SJCRH30 (cell line): ENCODE measurements around the gene OLFML2A. TPM values are rescaled to one million over a fixed set of nuclear protein-coding genes. Genes with fewer than 3 reads are reported as not detected.
A peak's percentile ranks its signal among the peaks of the same experiment; 100 is the strongest.
"Not testable (repeated sequence)": the region's sequence is repeated elsewhere in the genome, so short reads cannot be mapped to it uniquely, and the experiment has no call there.

Experiments
- DNase-seq, 2 experiments: peaks; one replicate each; pipeline ENCODE4 v3.0.0-alpha.2; 2015 to 2020
- H3K27ac ChIP-seq: fragments of 250-450 bp; sonication (Bioruptor Pico); 2 replicates; pipeline ENCODE4 v1.5.1; 2020; ENCODE audit warnings: mild to moderate bottlenecking, moderate library complexity
- H3K27me3 ChIP-seq: fragments of 250-450 bp; sonication (Bioruptor Pico); 2 replicates; pipeline ENCODE4 v1.5.1; 2020; ENCODE audit warnings: mild to moderate bottlenecking, moderate library complexity
- H3K36me3 ChIP-seq: fragments of 250-450 bp; sonication (Bioruptor Pico); 2 replicates; pipeline ENCODE4 v1.5.1; 2020; ENCODE audit warnings: mild to moderate bottlenecking, moderate library complexity
- H3K4me1 ChIP-seq: fragments of 250-450 bp; sonication (Bioruptor Pico); 2 replicates; pipeline ENCODE4 v1.5.1; 2020; ENCODE audit warnings: mild to moderate bottlenecking, moderate library complexity
- H3K4me3 ChIP-seq: fragments of 250-450 bp; sonication (Bioruptor Pico); 2 replicates; pipeline ENCODE4 v1.5.1; 2020; ENCODE audit warnings: mild to moderate bottlenecking, moderate library complexity
- H3K9me3 ChIP-seq: fragments of 250-450 bp; sonication (Bioruptor Pico); replicated peaks from 2 replicates; pipeline ENCODE4 v1.5.1; 2020; ENCODE audit warnings: mild to moderate bottlenecking, moderate library complexity
- total RNA-seq: library from RNA; depleted of rRNA; stranded (reverse); fragments of >200 nt; shearing (Covaris generic); gene quantifications from 2 replicates; pipeline ENCODE4 v1.2.3, GENCODE V29; 2014

The OLFML2A gene
- total RNA-seq, 1 experiment from 2014 or later: 13.4 TPM

DNA sequence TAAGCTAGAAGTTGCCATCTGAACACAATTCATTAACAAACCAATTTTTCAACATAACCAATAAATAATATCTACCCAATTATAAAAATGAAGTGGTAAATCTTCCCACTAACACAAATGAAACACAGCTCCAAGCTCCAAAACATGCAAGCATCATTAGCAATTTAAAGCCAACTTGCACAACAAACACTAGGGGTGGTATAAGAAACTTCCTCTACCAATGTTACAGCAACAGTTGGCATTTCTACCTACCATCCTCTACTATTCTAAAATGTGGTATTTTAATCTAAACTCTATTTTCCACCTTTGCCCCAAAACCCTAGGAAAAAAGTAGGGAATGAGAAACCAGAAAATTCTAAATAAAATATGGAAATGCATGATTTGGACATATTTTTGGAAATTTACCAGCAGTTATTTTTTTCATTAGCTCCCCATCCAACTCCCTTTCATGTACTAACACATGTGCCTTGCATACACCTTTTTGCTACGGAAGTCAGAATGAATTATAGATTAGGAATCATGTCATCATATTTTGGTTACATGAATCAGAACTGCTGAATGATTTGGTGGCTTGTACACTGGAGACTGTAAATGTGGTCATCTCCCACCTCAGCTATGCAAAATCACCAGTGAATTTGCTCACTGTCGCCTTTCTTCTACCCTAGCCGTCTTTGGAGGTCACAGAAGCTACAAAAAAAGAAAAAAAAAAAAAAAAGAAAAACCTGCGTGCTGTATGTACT, 9.9 kb upstream of the OLFML2A start:
- Histone ChIP-seq H3K27me3 (no peaks in the 10 kb centered on the region), H3K4me1 (peaks cover 12% of the 10 kb centered on the region), H3K36me3 (no peaks in the 10 kb centered on the region), H3K9me3 (no peaks in the 10 kb centered on the region), H3K4me3 (no peak overlapping the region), H3K27ac (no peak overlapping the region)
- DNase-seq: no peak

DNA sequence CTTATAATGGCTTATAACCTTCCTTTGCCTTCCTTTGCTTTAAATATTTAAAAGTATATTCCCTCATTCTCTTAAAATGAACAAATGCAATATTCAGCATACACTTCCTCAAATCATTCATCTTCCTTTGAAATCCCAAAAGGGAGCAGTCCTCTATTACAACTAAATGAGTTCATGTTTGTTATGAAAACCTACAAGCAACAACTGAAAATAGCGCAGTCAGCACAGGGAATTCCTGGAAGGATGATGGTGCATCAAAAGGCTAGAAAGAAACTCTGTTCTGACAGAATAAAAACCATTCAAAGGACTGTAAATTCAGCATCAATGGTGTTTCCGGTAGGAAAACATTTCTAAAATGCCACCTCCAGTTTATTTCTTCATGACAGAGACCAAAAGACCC, 9.1 kb upstream of the OLFML2A start:
- no peaks in the 10 kb centered on the region for H3K9me3 ChIP-seq
- H3K4me3 ChIP-seq: no peak overlapping the region
- peaks cover 12% of the 10 kb centered on the region for H3K4me1 ChIP-seq
- H3K27ac ChIP-seq: no peak overlapping the region
- no peak for DNase-seq
- no peaks in the 10 kb centered on the region for H3K27me3 ChIP-seq
- H3K36me3 ChIP-seq: no peaks in the 10 kb centered on the region

DNA sequence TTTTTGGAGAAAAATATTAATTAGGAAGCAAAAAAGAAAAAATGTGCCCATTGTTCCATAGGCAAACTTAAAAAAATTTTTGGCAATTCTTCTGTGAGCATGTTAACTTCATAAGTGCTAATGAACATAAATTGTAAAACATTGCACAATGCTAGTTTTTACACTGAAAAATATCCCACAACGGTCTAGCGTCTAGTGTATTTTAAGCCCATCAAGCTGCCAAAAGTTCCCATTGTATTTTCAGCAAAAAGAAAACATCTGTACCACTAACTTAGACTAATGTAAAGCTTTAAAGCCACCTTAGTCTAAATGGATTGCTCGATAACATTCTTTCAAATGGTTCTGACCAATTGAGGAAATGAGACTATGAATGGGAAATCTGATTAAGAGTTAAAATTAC, 8.6 kb upstream of the OLFML2A start:
- Histone ChIP-seq H3K27ac (no peak overlapping the region), H3K9me3 (no peaks in the 10 kb centered on the region), H3K4me1 (peaks cover 12% of the 10 kb centered on the region), H3K4me3 (no peak overlapping the region), H3K27me3 (no peaks in the 10 kb centered on the region), H3K36me3 (no peaks in the 10 kb centered on the region)
- no peak for DNase-seq

DNA sequence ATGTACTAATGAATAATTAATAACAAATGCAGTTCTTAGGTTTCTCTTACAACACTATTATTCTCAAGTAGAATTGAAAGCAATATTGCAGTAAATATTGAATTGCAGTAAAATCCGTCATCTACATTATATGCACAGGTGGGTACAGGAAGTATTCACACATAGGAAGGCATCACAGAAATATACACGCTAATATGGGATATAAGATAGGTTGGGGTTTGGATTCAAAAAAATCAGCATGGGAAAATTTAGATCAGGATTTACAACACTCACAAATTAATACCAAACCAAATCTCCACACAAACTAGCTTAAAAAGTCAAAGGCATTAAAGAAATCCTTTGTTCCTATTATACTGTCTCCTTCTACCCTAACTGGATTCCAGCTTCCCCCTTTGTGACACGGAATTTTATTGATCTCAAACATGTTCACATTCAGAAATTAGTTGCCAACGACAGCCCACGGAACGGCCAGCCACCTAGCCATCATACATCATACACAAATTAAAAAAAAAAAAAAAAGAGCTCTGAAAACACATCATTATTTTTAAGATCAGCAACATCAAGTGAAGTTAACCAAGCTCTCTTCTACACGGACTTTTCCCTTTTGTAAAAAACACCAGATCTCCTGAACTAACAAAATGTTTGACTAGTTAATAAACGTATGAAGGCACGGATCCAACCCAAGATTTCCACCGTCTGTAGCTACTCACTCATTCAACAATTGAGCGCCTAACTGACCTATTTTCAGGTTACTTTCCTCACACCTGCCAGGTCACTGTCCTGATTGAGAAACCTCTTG, 8.0 kb upstream of the OLFML2A start:
- no peak for DNase-seq

DNA sequence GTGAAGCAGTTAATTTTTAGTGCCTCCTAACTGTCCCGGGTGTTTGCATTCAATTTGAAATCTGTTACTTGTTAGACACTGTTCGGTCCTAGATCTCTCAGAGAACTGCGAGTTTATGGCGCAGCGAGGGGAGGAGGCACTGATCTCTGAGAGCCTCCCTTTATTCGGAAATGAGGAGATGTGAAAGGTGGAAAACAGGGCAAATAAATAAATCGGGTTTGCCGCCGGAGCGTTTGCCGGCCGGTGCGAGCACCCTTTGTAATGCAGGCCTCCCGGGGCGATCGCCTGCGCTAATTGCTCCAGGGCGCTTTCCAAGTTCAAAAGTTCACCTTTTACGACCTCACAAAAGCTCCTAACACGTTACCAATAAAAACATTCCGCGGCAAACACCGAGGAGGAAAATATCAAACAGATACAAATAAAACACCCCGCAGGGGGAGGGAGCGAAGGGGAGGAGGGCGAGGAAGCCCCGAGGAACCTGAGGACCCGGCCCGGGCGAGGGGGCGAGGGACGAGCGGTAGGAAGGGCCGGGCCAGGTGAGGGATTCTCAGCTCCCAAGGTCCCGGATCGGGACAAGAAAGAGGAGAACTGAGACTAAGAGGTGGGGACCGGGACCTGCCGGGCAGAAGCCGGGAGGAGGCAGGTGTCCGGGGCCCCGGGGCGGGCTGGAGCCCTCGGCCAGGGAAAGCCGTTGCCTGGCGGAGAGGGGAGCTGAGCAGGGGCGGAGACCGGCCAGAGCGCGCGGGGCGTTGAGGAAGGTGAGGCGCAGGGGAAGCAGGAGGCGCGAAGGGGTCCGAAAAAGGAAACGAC, 7.2 kb upstream of the OLFML2A start:
- H3K27ac ChIP-seq: no peak overlapping the region
- H3K9me3 ChIP-seq: no peaks in the 10 kb centered on the region
- H3K4me3 ChIP-seq: peak overlapping the region; percentile 82
- H3K4me1 ChIP-seq: peaks cover 13% of the 10 kb centered on the region
- no peaks in the 10 kb centered on the region for H3K36me3 ChIP-seq
- no peaks in the 10 kb centered on the region for H3K27me3 ChIP-seq
- peak; percentile 42 to 44 for DNase-seq

More for the DNA sequence above, 8.0 kb upstream of the OLFML2A start:
- Histone ChIP-seq H3K27me3 (no peaks in the 10 kb centered on the region), H3K4me3 (peak overlapping the region; percentile 82), H3K4me1 (peaks cover 12% of the 10 kb centered on the region), H3K9me3 (no peaks in the 10 kb centered on the region), H3K27ac (no peak overlapping the region), H3K36me3 (no peaks in the 10 kb centered on the region)

DNA sequence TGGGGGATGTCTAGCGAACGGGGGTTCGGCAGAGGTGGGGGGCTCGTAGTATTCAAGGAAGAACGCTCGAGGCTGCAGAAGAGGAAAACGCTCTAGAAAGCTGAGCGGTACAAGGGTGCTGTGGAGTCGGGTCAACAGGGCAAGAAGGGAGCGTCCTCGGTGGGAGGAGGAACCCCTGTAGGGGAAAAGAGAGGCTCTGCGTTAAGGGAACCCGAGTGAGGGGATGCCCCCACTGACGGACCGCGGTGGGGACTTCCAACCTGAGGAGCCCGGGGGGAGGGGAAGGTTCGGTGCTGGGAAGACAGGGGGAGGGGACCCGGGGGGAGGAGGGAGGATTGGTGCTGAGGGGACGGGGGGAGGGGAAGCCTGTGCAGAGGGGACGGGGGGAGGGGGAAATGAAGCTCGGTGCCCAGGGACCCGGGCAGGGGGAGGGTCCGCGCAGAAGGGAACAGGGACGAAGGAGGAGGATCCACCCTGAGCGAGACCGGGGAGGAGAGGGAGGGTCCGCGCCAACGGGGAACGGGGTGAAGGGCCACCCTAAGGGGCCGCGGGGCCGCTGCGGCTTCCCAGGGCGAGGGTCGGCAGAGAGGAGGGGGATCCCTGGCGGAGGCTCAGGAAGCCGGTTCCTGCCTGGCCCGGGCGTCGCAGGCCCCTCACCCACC, 6.4 kb upstream of the OLFML2A start:
- Histone ChIP-seq H3K27me3 (no peaks in the 10 kb centered on the region), H3K4me1 (peaks cover 8% of the 10 kb centered on the region; the same call in 1 of the 2 replicates), H3K9me3 (no peaks in the 10 kb centered on the region), H3K27ac (no peak overlapping the region; the same call in 1 of the 2 replicates), H3K36me3 (no peaks in the 10 kb centered on the region), H3K4me3 (peak overlapping the region; percentile 82)
- DNase-seq: peak; percentile 39 to 57

DNA sequence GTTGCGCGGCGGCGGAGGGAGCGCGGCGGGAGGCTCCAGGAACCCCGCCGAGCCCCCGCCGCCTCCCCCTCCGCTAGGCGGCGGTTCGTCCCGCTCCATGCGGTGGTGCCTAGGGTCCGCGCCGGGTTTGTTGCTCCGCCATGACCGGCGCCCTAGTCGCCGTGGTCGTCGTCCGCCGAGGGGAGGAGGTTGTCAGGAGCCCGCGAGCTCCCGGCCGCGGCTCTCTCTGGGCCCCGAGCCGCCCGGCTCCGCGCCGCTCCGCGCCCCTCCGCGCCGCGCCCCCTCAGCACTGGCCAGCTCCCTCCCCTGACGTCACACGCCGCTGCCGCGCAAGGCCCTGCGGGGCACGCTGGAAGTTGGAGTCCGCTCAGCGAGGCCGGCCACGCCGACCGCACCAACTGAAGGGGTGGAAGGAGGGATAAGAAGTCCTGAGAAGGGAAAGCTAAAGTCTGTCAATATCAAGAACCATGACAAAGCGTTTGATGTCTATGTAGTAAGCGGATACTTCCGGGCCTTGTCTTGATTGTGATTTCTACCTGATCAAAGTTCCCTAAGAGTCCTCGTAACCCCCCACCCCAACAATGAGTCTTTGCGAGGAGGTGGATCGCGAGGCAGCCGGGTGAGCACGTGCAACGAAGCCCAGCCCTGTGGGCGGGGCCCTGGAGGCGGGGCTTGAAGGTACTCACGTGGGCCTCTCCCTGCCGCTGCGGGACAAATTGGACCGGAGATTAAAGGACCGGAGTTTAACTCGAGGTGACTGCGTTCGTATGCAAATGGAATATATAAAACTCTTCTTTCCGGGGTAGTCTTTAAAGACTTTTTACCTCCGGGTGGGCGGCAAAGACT, 5.7 kb upstream of the OLFML2A start, which contains the start of gene NR6A1:
Gene NR6A1 (minus strand): TSS at position 291 of the 846 bp plus-strand sequence.
- peak; percentile 99 for DNase-seq
- no peaks in the 10 kb centered on the region for H3K27me3 ChIP-seq
- peak within 1 kb of the TSS; percentile 88 for H3K27ac ChIP-seq
- no peaks in the 10 kb centered on the region for H3K36me3 ChIP-seq
- peaks cover 4% of the 10 kb centered on the region; the same call in 1 of the 2 replicates for H3K4me1 ChIP-seq
- no peaks in the 10 kb centered on the region for H3K9me3 ChIP-seq
- H3K4me3 ChIP-seq: peak within 1 kb of the TSS; percentile 82

DNA sequence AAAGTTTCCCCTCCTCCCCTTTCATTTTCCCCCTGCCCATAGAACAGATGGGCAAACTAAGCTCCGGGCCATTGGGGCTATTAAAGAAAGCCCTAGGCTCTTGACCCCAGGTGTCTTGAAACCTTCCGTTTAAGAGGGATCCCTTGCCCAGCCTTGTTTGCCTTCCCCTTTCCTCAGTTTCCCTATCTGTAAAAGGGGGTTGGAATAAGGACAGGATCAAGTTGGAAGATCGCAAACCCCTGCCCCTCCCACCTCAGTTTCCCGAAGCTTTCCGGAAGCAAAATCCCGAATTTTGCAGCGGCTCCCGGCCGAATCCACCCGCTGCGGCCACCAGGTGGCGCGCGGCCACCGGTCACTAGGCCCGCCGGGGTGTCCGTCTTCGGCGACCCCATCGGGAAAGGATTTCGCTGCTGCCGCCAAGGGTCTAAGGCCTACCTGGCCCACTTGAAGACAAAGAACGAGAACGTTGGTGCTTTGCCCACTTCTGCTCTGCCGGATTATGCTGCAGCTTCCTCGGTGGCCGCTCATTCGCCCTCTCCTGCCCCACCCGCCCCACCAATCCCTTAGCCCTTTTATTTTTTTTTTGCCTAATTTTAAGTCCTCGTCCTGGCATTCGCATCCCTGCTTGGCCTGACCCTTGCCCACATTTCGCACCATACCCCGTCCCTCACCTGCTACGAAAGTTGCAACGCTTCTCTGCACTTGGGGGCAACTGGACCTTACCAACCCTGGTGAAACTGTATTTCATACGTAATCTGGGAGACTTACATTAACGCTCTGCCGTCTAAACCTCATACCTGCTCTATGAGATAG, 4.9 kb upstream of the OLFML2A start:
- H3K36me3 ChIP-seq: no peaks in the 10 kb centered on the region
- H3K4me3 ChIP-seq: peak overlapping the region; percentile 82
- H3K27me3 ChIP-seq: no peaks in the 10 kb centered on the region
- H3K27ac ChIP-seq: peak overlapping the region; percentile 88
- peak; percentile 87 to 93 for DNase-seq
- H3K9me3 ChIP-seq: no peaks in the 10 kb centered on the region
- peaks cover 4% of the 10 kb centered on the region; the same call in 1 of the 2 replicates for H3K4me1 ChIP-seq

DNA sequence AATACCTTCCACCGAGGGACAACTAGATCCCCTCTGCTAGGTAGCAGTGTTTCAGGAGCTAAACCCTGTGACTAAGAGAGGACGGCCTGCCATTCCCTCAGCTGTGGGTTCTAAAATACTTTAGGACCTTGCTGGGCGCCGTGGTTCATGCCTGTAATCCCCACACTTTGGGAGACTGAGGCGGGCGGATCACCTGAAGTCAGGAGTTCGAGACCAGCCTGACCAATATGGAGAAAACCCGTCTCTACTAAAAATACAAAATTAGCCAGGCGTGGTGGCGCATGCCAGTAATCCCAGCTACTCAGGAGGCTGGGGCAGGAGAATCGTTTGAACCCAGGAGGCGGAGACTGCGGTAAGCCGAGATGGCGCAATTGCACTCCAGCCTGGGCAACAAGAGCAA, 4.1 kb upstream of the OLFML2A start:
- not testable (repeated sequence) for H3K4me1 ChIP-seq, H3K27ac ChIP-seq, H3K27me3 ChIP-seq, DNase-seq, H3K9me3 ChIP-seq, H3K4me3 ChIP-seq, H3K36me3 ChIP-seq

DNA sequence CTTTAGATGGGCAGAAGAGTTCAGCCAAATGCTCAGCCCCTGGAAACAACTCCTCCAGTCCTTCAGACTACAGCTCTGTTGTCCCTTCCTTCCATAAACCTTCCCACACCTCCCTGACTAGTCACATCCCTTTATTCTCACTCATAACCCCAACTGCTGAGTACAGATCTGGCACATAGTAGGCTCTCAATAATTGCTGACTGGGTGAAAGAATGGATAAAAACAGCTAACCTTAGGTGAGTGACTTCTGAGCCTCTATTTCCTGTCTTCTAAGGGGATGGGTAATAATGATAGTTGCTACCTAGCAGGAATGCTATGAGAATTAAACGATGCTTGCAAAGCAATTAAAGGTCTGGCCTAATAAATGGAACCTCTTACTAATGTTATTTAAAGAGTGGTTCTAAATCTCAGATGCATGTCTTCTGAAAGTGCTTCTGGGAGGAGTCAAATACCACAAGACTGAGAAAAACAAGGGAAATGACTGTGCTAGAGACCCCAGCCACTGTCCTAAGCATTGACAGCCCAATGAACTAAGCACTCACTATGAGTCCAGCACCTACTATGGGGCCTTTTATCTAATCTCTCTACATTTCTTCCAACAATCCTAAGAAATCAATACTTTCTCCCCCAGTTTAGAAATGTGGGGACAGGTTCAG, 3.3 kb upstream of the OLFML2A start:
- no peak overlapping the region for H3K4me3 ChIP-seq
- H3K27ac ChIP-seq: no peak overlapping the region
- H3K4me1 ChIP-seq: peaks cover 4% of the 10 kb centered on the region; the same call in 1 of the 2 replicates
- H3K9me3 ChIP-seq: no peaks in the 10 kb centered on the region
- DNase-seq: no peak
- H3K27me3 ChIP-seq: no peaks in the 10 kb centered on the region
- H3K36me3 ChIP-seq: no peaks in the 10 kb centered on the region

DNA sequence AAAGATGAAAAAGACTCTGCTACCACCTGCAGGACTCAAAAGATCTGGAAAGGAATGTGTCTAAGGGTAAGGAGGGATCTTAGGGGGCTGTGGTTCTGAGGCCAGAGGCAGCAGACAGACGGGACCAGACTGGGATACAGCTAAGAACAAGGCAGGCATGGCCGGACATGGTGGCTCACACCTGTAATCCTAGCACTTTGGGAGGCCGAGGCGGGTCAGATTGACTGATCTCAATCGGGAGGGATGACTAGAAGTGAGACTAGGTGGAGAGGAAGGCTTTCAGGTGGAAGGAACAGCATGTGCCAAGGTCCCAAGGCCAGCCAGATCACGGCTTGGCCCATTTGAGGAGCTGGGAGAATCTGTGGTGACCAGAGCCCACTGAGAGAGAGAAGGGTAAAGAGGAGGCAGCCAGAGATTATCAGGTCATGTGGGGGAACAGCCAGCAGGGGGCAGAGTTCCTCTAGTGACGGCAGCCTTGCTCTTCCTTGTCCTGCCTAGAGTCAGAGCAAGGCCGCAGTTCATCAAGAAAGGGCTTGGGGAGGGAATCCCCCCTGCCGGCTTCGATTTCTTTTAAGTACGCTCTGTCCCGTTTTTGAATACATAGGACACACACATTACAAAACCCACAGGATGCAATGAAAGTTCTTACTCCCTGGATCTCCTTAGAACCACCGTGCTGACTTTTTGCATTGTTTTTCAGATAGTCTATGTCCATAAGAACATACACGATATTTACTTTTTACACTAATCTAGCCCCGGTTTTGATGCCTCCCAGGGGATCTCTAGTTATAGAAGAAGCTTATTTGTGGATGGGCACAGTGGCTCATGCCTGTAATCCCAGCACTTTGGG, 2.6 kb upstream of the OLFML2A start:
- H3K4me3 ChIP-seq: 0 out of 2 replicates have a peak overlapping the region, but pooled peaks have one; percentile 6
- peaks cover 11% of the 10 kb centered on the region for H3K4me1 ChIP-seq
- DNase-seq: peak; percentile 87 to 97
- H3K27me3 ChIP-seq: no peaks in the 10 kb centered on the region
- H3K9me3 ChIP-seq: no peaks in the 10 kb centered on the region
- H3K27ac ChIP-seq: no peak overlapping the region
- no peaks in the 10 kb centered on the region for H3K36me3 ChIP-seq

DNA sequence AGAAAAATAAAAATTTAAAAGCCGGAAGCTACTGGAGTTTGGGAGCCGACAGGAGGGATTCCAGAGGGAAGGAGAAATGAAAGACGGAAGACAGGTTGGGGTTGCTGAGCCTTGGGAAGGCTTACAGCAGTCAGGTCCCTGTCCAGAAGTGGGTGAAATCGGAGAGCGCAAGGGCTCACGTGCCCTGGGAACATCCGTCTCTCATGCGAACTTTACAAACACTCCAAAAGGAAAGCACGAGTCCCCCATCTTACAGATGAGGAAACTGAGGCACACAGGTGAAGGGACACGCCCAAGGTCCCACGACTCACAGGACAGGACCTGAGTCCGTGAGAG, 347 bp upstream of the OLFML2A start:
- Histone ChIP-seq H3K36me3 (no peaks in the 10 kb centered on the region), H3K9me3 (no peaks in the 10 kb centered on the region), H3K27me3 (no peaks in the 10 kb centered on the region), H3K4me3 (peak overlapping the region; percentile 66), H3K4me1 (peaks cover 18% of the 10 kb centered on the region), H3K27ac (no peak overlapping the region)
- DNase-seq: peak in 1 of 2 experiments; percentile 37
